IMR-90 (cell line): Measurements from ENCODE around the gene WDR48. TPM values are rescaled to one million over a fixed set of nuclear protein-coding genes. Genes with fewer than 3 reads are reported as not detected.

ENCODE experiments used
- ATAC-seq: fragments of 200-7000 bp; cut with Tn5 transposase; 2 replicates; pipeline ENCODE4 v1.9.1; 2020; ENCODE audit warnings: low read depth, mild to moderate bottlenecking, moderate library complexity
- BruUV-seq: library from RNA; stranded (reverse); fragments of 400-500 nt; replicated peaks from 2 replicates; lab custom pipeline; 2021; lab: Mats Ljungman, UMichigan
- CTCF ChIA-PET: fragments of 300-600 bp; formaldehyde crosslinking; extraction: SDS; loops from one replicate; lab custom pipeline; 2021; ENCODE audit warnings: antibody characterized with exemption; lab: Yijun Ruan, JAX
- POLR2A ChIA-PET: fragments of 300-600 bp; sonication (Branson Sonifier 250); formaldehyde crosslinking; loops from one replicate; lab custom pipeline; 2022; ENCODE audit warnings: antibody characterized with exemption; ENCODE audit not compliant: unreplicated experiment; lab: Charles Lee
- DNase-seq: peaks from one replicate; pipeline ENCODE4 v3.0.0; 2013
- H2AFZ ChIP-seq: replicated peaks from 2 replicates; pipeline ENCODE3; 2013; ENCODE audit warnings: low read length, mild to moderate bottlenecking; ENCODE audit not compliant: poor library complexity
- H2AK5ac ChIP-seq: 2 replicates; pipeline ENCODE4 v1.6.1; 2013; ENCODE audit warnings: low read depth, low read length, inconsistent platforms
- H2AK9ac ChIP-seq: replicated peaks from 2 replicates; pipeline ENCODE3; 2013; ENCODE audit warnings: mild to moderate bottlenecking, low read depth, low read length, moderate library complexity; ENCODE audit not compliant: poor library complexity
- H2BK120ac ChIP-seq: 2 replicates; pipeline ENCODE4 v1.6.1; 2013; ENCODE audit warnings: low read depth, low read length, inconsistent platforms
- H2BK15ac ChIP-seq: 3 replicates; pipeline ENCODE4 v1.6.1; 2013; ENCODE audit warnings: low read depth, low read length, inconsistent platforms
- H2BK20ac ChIP-seq: 2 replicates; pipeline ENCODE4 v1.6.1; 2013; ENCODE audit warnings: low read depth, mild to moderate bottlenecking, inconsistent platforms, low read length, moderate library complexity
- H2BK5ac ChIP-seq: 2 replicates; pipeline ENCODE4 v1.6.1; 2013; ENCODE audit warnings: mild to moderate bottlenecking, low read depth, low read length, inconsistent platforms; ENCODE audit not compliant: poor library complexity, severe bottlenecking
- H3K14ac ChIP-seq: replicated peaks from 2 replicates; pipeline ENCODE4 v1.6.1; 2013; ENCODE audit warnings: low read depth, low read length, inconsistent platforms
- H3K18ac ChIP-seq: 2 replicates; pipeline ENCODE4 v1.6.1; 2013; ENCODE audit warnings: low read depth, low read length, control low read depth
- H3K23ac ChIP-seq: 2 replicates; pipeline ENCODE4 v1.6.1; 2013; ENCODE audit warnings: low read depth, low read length, inconsistent platforms
- H3K27ac ChIP-seq: 2 replicates; pipeline ENCODE4 v1.5.1; 2013; ENCODE audit warnings: mild to moderate bottlenecking, control low read depth, low read length; ENCODE audit not compliant: insufficient read depth
- H3K27me3 ChIP-seq: 2 replicates; pipeline ENCODE4 v1.6.1; 2013; ENCODE audit warnings: low read length; ENCODE audit not compliant: control insufficient read depth, insufficient read depth
- H3K36me3 ChIP-seq: 2 replicates; pipeline ENCODE4 v1.6.1; 2013; ENCODE audit warnings: low read length, mixed read lengths; ENCODE audit not compliant: control insufficient read depth, insufficient read depth
- H3K4ac ChIP-seq: 2 replicates; pipeline ENCODE4 v1.6.1; 2013; ENCODE audit warnings: low read depth, low read length, inconsistent platforms
- H3K4me1 ChIP-seq: 2 replicates; pipeline ENCODE4 v1.6.1; 2013; ENCODE audit warnings: low read length, mixed read lengths; ENCODE audit not compliant: control insufficient read depth, insufficient read depth
- H3K4me2 ChIP-seq: 2 replicates; pipeline ENCODE4 v1.6.1; 2013; ENCODE audit warnings: low read depth, mild to moderate bottlenecking, control low read depth, low read length, moderate library complexity
- H3K4me3 ChIP-seq: 2 replicates; pipeline ENCODE4 v1.5.1; 2013; ENCODE audit warnings: low read depth, mild to moderate bottlenecking, control low read depth, low read length, moderate library complexity; ENCODE audit not compliant: insufficient read depth
- H3K56ac ChIP-seq: 2 replicates; pipeline ENCODE4 v1.6.1; 2013; ENCODE audit warnings: low read length, inconsistent platforms; ENCODE audit not compliant: insufficient read depth; ENCODE audit errors: extremely low read depth
- H3K79me1 ChIP-seq, 2 experiments: 2 replicates each; pipeline ENCODE4 v1.6.1; 2013; ENCODE audit warnings: low read length in 2 of 2, inconsistent platforms in 1 of 2, low read depth in 1 of 2
- H3K9ac ChIP-seq: 2 replicates; pipeline ENCODE4 v1.6.1; 2013; ENCODE audit warnings: low read depth, low read length, control low read depth
- H3K9me1 ChIP-seq: 2 replicates; pipeline ENCODE4 v1.6.1; 2013; ENCODE audit warnings: low read length, inconsistent platforms; ENCODE audit not compliant: insufficient read depth
- H3K9me3 ChIP-seq: 2 replicates; pipeline ENCODE4 v1.6.1; 2013; ENCODE audit warnings: low read length; ENCODE audit not compliant: control insufficient read depth, insufficient read depth
- H4K20me1 ChIP-seq: 2 replicates; pipeline ENCODE4 v1.6.1; 2013; ENCODE audit warnings: low read length, inconsistent platforms; ENCODE audit not compliant: insufficient read depth
- H4K5ac ChIP-seq: 2 replicates; pipeline ENCODE4 v1.6.1; 2013; ENCODE audit warnings: mild to moderate bottlenecking, low read depth, low read length, control low read depth
- H4K8ac ChIP-seq, 2 experiments: 2 replicates each; pipeline ENCODE4 v1.6.1; 2013; ENCODE audit warnings: low read depth in 2 of 2, low read length in 2 of 2, control low read depth in 1 of 2, inconsistent platforms in 1 of 2
- H4K91ac ChIP-seq: 2 replicates; pipeline ENCODE4 v1.6.1; 2013; ENCODE audit warnings: low read depth, low read length, inconsistent platforms; ENCODE audit not compliant: insufficient read depth
- BHLHE40 ChIP-seq: fragments of 150-350 bp; IDR thresholded peaks from 2 replicates; pipeline ENCODE4 v1.6.1; 2016; ENCODE audit warnings: mild to moderate bottlenecking, low read depth, low read length
- CEBPB ChIP-seq: IDR thresholded peaks from 2 replicates; pipeline ENCODE4 v1.6.1; 2012; ENCODE audit warnings: low read depth, low read length, improper control_type of control experiment
- CHD1 ChIP-seq: IDR thresholded peaks from 2 replicates; pipeline ENCODE4 v1.6.1; 2012; ENCODE audit warnings: low read depth, low read length, improper control_type of control experiment
- FOS ChIP-seq: fragments of 150-350 bp; IDR thresholded peaks from 2 replicates; pipeline ENCODE4 v1.6.1; 2016; ENCODE audit warnings: low read depth, low read length
- MAFK ChIP-seq: IDR thresholded peaks from 2 replicates; pipeline ENCODE4 v1.6.1; 2012; ENCODE audit warnings: low read depth, low read length, improper control_type of control experiment
- MAZ ChIP-seq: IDR thresholded peaks from 2 replicates; pipeline ENCODE4 v1.6.1; 2012; ENCODE audit warnings: low read depth, mild to moderate bottlenecking, low read length, improper control_type of control experiment, moderate library complexity, borderline replicate concordance
- MXI1 ChIP-seq: IDR thresholded peaks from 2 replicates; pipeline ENCODE4 v1.6.1; 2012; ENCODE audit warnings: low read depth, mild to moderate bottlenecking, low read length, moderate library complexity, borderline replicate concordance
- NFE2L2 ChIP-seq: fragments of 150-350 bp; IDR thresholded peaks from 2 replicates; pipeline ENCODE4 v1.6.1; 2016; ENCODE audit warnings: low read depth, mild to moderate bottlenecking, low read length
- POLR2A ChIP-seq: IDR thresholded peaks from 2 replicates; pipeline ENCODE4 v1.6.1; 2012; ENCODE audit warnings: mild to moderate bottlenecking, low read depth, low read length
- RAD21 ChIP-seq: IDR thresholded peaks from 2 replicates; pipeline ENCODE4 v1.6.1; 2012; ENCODE audit warnings: low read length, improper control_type of control experiment
- RCOR1 ChIP-seq: IDR thresholded peaks from 2 replicates; pipeline ENCODE4 v1.6.1; 2012; ENCODE audit warnings: mild to moderate bottlenecking, low read length, improper control_type of control experiment; ENCODE audit not compliant: insufficient replicate concordance
- RFX5 ChIP-seq: IDR thresholded peaks from 2 replicates; pipeline ENCODE4 v1.8.0; 2012; ENCODE audit warnings: low read depth, mild to moderate bottlenecking, low read length, moderate library complexity
- SMC3 ChIP-seq: fragments of 150-350 bp; IDR thresholded peaks from 2 replicates; pipeline ENCODE4 v1.6.1; 2016; ENCODE audit warnings: low read depth, mild to moderate bottlenecking, antibody characterized with exemption, low read length, moderate library complexity
- WGBS, 2 experiments: methylation state at CpG; one replicate each; pipeline versions ENCODE4 v1.1.5 to v1.1.7; 2013; ENCODE audit warnings: missing lambda C conversion rate in 2 of 2; ENCODE audit not compliant: insufficient read length in 1 of 2; ENCODE audit errors: extremely low coverage in 2 of 2; 5-methylcytosine and 5-hydroxymethylcytosine counted together
- dilution Hi-C: fragments of 300-500 bp; cut with HindIII; formaldehyde crosslinking; loops from one replicate; pipeline ENCODE4 v1.14.3; 2018; ENCODE audit warnings: low sequenced_read_pairs; ENCODE audit not compliant: unreplicated experiment
- in situ Hi-C: fragments of 300-500 bp; cut with MboI; formaldehyde crosslinking; loops from 3 replicates; pipeline ENCODE4 v1.14.3; 2019; ENCODE audit warnings: low sequenced_read_pairs, inconsistent platforms, mixed read lengths
- intact Hi-C: fragments of 100-400 bp; cut with micrococcal nuclease; formaldehyde crosslinking; loops from 2 replicates; pipeline ENCODE4 v1.10.0; 2022
- polyA plus RNA-seq, 3 experiments: library from polyadenylated mRNA; depleted of rRNA; stranded (reverse); fragments of >200 nt; gene quantifications; 2 replicates each; pipeline ENCODE4 v1.2.3, GENCODE V29; 2012; ENCODE audit warnings: low replicate concordance in 1 of 3
- total RNA-seq: library from RNA; depleted of rRNA; stranded (reverse); fragments of >200 nt; gene quantifications from 2 replicates; pipeline ENCODE4 v1.2.3, GENCODE V29; 2012
- TF ChIP-seq, protein P1 (sequence below): fragments of 150-350 bp; IDR thresholded peaks from 2 replicates; pipeline ENCODE4 v1.6.1; 2016; ENCODE audit warnings: low read depth, mild to moderate bottlenecking, low read length, moderate library complexity, borderline replicate concordance
- TF ChIP-seq, protein P2 (sequence below): conservative IDR thresholded peaks from 2 replicates; pipeline ENCODE4 v1.5.1; 2012; ENCODE audit warnings: mild to moderate bottlenecking, low read depth, low read length, improper control_type of control experiment
- TF ChIP-seq, protein P3 (sequence below): fragments of 150-350 bp; IDR thresholded peaks from 2 replicates; pipeline ENCODE4 v1.6.1; 2017; ENCODE audit warnings: mild to moderate bottlenecking, antibody characterized with exemption, low read length, low read depth

The WDR48 gene
- total and polyA plus RNA-seq, 2 of the 4 experiments (the other 2 are of a cell fraction) = 14.4 to 41.2 TPM

DNA sequence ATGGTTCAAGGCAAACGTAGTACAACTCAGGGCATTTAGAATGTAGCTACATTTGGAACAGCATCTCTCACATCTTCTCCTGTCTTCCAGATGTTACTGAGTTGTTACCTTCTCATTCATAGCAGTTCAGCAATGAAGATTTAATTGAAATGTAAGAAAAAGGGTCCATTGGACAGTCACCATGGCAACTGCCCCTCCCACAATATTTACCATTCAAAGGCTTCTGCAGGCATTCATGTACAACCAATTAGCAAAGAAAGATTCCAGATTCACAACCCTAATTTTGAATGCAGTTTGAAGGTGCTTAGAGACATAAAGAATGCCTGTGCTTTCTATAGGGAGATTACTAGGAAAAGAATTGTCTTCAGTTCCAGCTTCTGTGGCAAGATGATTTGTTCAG, 22.3 kb upstream of the WDR48 start:
- Histone ChIP-seq H2AFZ (no peak overlapping the region), H3K79me1 (no peaks in the 10 kb centered on the region), H3K9ac (no peak overlapping the region), H3K4me1 (no peaks in the 10 kb centered on the region), H2BK20ac (no peak overlapping the region), H3K4ac (no peak overlapping the region), H2AK5ac (no peak overlapping the region), H3K23ac (no peak overlapping the region), H3K14ac (no peak overlapping the region), H2BK5ac (no peak overlapping the region), H3K4me2 (no peak overlapping the region), H4K20me1 (no peaks in the 10 kb centered on the region), H2BK15ac (no peak overlapping the region), H3K36me3 (no peaks in the 10 kb centered on the region), H3K9me1 (no peaks in the 10 kb centered on the region), H4K91ac (no peak overlapping the region), H3K4me3 (no peak overlapping the region), H3K18ac (no peak overlapping the region), H3K56ac (no peak overlapping the region), H4K5ac (no peak overlapping the region), H3K27ac (no peak overlapping the region), H3K9me3 (no peaks in the 10 kb centered on the region), H2BK120ac (no peak overlapping the region), H4K8ac (no peak overlapping the region), H3K27me3 (peaks cover 11% of the 10 kb centered on the region), H2AK9ac (no peak overlapping the region)
- CTCF ChIA-PET = interaction anchor here (0.5 to 1.7 kb wide), 2 partner anchors 21 to 30 kb away, joined by 4 to 6 read pairs; no protein-coding TSS in a partner anchor
- no peak for TF ChIP-seq MXI1
- TF ChIP-seq RCOR1 = no peak
- TF ChIP-seq SMC3 = no peak
- TF ChIP-seq, protein P1, sequence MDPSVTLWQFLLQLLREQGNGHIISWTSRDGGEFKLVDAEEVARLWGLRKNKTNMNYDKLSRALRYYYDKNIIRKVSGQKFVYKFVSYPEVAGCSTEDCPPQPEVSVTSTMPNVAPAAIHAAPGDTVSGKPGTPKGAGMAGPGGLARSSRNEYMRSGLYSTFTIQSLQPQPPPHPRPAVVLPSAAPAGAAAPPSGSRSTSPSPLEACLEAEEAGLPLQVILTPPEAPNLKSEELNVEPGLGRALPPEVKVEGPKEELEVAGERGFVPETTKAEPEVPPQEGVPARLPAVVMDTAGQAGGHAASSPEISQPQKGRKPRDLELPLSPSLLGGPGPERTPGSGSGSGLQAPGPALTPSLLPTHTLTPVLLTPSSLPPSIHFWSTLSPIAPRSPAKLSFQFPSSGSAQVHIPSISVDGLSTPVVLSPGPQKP = no peak
- no peak for TF ChIP-seq MAFK
- no peak for TF ChIP-seq CEBPB
- TF ChIP-seq, protein P2, sequence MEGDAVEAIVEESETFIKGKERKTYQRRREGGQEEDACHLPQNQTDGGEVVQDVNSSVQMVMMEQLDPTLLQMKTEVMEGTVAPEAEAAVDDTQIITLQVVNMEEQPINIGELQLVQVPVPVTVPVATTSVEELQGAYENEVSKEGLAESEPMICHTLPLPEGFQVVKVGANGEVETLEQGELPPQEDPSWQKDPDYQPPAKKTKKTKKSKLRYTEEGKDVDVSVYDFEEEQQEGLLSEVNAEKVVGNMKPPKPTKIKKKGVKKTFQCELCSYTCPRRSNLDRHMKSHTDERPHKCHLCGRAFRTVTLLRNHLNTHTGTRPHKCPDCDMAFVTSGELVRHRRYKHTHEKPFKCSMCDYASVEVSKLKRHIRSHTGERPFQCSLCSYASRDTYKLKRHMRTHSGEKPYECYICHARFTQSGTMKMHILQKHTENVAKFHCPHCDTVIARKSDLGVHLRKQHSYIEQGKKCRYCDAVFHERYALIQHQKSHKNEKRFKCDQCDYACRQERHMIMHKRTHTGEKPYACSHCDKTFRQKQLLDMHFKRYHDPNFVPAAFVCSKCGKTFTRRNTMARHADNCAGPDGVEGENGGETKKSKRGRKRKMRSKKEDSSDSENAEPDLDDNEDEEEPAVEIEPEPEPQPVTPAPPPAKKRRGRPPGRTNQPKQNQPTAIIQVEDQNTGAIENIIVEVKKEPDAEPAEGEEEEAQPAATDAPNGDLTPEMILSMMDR = no peak
- TF ChIP-seq RFX5 = no peak
- TF ChIP-seq MAZ = no peak
- TF ChIP-seq, protein P3, sequence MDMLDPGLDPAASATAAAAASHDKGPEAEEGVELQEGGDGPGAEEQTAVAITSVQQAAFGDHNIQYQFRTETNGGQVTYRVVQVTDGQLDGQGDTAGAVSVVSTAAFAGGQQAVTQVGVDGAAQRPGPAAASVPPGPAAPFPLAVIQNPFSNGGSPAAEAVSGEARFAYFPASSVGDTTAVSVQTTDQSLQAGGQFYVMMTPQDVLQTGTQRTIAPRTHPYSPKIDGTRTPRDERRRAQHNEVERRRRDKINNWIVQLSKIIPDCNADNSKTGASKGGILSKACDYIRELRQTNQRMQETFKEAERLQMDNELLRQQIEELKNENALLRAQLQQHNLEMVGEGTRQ = no peak
- TF ChIP-seq FOS = no peak
- TF ChIP-seq BHLHE40 = no peak
- no peak for TF ChIP-seq NFE2L2
- TF ChIP-seq RAD21 = no peak
- no peak for TF ChIP-seq POLR2A
- no peak for TF ChIP-seq CHD1
- no CpG with 5 or more reads among the region's 1 CpG for WGBS, 2 experiments
- no TSS peak for BruUV-seq
- no peak for ATAC-seq
- POLR2A ChIA-PET = no interaction called here
- intact Hi-C loops (no loop called here), in situ Hi-C loops (no loop called here), dilution Hi-C loops (no loop called here)
- DNase-seq = no peak
